ENCODE measurements around the gene ZNF883. TPM values are rescaled to one million over a fixed set of nuclear protein-coding genes. Genes with fewer than 3 reads are reported as not detected.
A peak's percentile ranks its signal among the peaks of the same experiment; 100 is the strongest.
"Not testable (repeated sequence)": the region's sequence is repeated elsewhere in the genome, so short reads cannot be mapped to it uniquely, and the experiment has no call there.

ZNF883 gene
- total RNA-seq, result not detected

GRCh38 chr9:113011911-113012381 is at the start of gene ZNF883:
TSS of gene ZNF883 (minus strand) at chr9:113012192.
- peak; percentile 1 for DNase-seq

GRCh38 chr9:113061072-113061850 is 49.3 kb upstream of the ZNF883 start:
- DNase-seq, result not testable (repeated sequence)

- not testable (repeated sequence) for DNase-seq
Observed at GRCh38 chr9:113059581-113060284, 47.7 kb upstream of the ZNF883 start.

GRCh38 chr9:113057193-113057592 is 45.2 kb upstream of the ZNF883 start:
- no peak for DNase-seq

GRCh38 chr9:113056191-113057106 is 44.5 kb upstream of the ZNF883 start, which contains the start of gene ZFP37:
TSS of gene ZFP37 (minus strand) at chr9:113056724. CDS start at chr9:113056688, 36 bp downstream.
- DNase-seq, result peak; percentile 47

DNA sequence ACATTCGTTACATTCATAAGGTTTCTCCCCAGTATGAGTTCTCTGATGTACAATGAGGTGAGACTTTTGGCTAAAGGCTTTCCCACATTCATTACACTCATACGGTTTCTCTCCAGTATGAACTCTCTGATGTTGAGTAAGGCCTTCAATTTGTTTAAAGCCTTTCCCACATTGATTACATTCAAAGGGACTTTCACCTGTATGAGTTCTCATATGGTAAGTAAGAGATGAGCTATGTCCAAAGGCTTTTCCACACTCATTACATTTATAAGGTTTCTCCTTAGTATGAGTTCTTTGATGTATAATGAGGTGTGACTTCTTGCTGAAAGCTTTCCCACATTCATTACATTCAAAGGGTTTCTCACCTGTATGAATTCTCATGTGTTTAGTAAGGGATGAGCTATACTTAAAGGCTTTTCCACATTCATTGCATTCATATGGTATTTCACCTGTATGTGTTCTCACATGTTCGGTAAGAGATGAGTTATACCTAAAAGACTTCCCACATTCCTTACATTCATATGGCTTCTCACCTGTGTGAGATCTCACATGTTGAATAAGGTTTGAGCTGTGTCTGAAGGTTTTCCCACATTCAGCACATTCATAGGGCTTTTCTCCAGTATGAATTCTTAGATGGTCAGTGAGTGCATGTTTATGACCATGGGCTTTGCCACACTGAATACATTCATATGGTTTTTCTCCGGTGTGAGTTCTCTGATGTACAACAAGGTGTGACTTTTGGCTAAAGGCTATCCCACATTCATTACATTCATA is 31.1 kb upstream of the ZNF883 start:
- no peak for DNase-seq

DNA sequence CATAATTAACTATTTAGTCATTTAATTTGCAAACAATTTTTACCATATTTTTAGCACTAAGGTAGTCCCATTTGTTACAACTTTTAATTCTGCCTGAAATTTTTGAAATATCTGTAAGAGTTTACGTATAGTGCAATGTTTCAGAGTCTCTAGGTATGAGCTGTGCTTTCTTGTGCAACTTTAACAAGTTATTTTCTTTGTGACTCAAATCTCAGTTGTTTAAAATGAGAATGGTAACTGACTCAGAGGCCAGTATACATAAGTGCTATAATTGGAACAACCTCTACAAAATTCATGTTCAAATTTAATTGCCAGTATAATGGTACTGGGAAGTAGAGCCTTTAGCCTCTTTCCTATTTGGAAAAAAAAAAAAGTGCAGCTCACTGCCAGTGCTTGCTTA is 14.2 kb upstream of the ZNF883 start:
- no peak for DNase-seq

- no peak for DNase-seq
Observed at GRCh38 chr9:113018247-113018646, 6.3 kb upstream of the ZNF883 start.

- DNase-seq, result no peak
Observed at GRCh38 chr9:113012492-113012891, 500 bp upstream of the ZNF883 start.

DNA sequence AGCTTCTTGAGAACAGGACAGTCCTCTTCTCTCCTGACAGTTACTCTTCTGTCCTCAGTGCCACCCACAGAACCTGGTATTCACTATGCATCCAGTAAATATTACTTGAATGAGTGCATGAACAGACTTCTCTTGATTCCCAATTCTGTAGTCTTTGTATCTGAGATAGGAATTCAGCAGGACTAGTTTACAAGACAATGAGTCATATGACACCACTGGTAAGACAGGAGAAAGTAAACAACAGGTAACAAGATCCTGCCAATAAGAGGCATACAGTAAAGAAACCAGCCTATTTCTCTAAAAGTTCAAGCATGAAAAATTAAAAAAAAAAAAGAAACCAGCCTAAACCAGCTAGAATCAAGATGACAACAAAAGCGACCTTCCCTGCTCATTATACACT is 6.2 kb downstream of the ZNF883 start:
- no peak for DNase-seq

- DNase-seq, result no peak
Observed at GRCh38 chr9:112997236-112997941, 14.6 kb downstream of the ZNF883 start.

DNA sequence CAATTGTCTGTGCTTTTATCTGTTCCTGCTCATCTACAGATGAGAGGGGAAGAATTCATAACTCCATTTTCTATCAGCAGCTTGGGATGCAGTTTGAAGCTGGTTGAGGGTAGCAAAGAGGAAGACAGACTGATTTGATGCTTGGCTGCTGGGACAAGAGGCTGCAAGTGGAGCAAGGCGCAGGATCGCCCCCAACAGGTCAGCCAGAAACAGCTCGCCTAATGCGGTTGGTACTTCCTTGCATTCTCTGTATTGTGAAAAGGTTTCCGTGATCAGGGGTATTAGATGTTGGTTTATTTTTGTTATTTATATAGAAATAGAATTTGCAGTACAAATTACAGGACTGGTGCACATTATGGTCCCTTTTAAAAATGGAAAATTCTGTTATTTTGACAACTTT is 40.6 kb downstream of the ZNF883 start:
- no peak for DNase-seq

- no peak for DNase-seq
Observed at GRCh38 chr9:112970939-112971338, 41.1 kb downstream of the ZNF883 start.

DNA sequence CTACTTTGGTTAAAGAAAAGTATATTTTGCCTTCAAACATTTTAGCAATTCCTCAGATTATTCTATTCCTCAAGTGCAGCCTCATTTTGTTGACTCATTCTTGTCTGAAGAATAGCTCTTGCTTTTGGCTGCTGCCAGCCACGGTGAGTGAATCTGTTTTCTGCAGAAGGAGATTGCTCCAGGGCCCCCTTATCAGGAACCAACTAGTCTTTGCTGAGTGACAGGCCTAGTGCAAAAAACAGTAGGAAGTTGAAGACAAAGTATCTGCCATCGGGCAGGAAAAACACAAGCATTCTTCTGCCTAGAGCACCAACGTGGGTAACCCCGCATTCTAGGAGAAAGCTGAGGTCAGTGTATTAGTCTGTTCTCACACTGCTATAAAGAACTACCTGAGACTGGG is 42.3 kb downstream of the ZNF883 start:
- DNase-seq, result no peak

- DNase-seq, result no peak
Observed at GRCh38 chr9:112955550-112955949, 56.4 kb downstream of the ZNF883 start.

GRCh38 chr9:112945620-112946208 is 66.3 kb downstream of the ZNF883 start:
- DNase-seq, result no peak

DNA sequence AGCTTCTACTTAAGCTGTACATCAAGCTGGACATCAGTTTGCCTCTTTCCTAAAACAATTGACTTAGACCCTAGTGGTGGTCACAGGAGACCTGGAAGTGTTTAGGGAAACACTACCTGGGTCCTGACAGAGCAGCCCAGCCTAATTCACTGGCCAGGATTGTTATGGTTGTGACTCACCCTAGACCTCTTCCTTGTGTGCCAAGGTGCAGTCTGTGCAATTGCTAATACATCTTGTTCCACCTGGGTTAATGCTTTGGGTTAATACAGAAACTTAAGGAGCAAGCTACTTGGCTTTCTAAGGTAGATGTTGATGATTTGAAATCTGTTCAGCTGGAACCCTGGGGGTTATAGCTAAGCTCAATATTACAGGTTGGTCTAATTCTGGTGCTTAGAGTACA is 72.6 kb downstream of the ZNF883 start:
- DNase-seq, result no peak

GRCh38 chr9:112933696-112934095 is 78.3 kb downstream of the ZNF883 start:
- no peak for DNase-seq

GRCh38 chr9:112925058-112925641 is 86.8 kb downstream of the ZNF883 start:
- DNase-seq, result no peak

- DNase-seq, result no peak
Observed at GRCh38 chr9:112921549-112921948, 90.4 kb downstream of the ZNF883 start.

GRCh38 chr9:112917987-112918362 is 94.0 kb downstream of the ZNF883 start:
- no peak for DNase-seq
